Parietal lobe (tissue), 2 donors: Measurements from ENCODE around the gene TECPR2. TPM values are rescaled to one million over a fixed set of nuclear protein-coding genes. Genes with fewer than 3 reads are reported as not detected.

Source experiments
- small RNA-seq: library from RNA; depleted of rRNA; stranded (forward); fragments of <200 nt; gene quantifications from one replicate; pipeline ENCODE3, GENCODE V24; 2014; ENCODE audit warnings: low replicate concordance
- total RNA-seq: library from RNA; depleted of rRNA; stranded (reverse); fragments of >200 nt; gene quantifications from one replicate; pipeline ENCODE4 v1.2.3, GENCODE V29; 2014

TECPR2 gene, protein sequence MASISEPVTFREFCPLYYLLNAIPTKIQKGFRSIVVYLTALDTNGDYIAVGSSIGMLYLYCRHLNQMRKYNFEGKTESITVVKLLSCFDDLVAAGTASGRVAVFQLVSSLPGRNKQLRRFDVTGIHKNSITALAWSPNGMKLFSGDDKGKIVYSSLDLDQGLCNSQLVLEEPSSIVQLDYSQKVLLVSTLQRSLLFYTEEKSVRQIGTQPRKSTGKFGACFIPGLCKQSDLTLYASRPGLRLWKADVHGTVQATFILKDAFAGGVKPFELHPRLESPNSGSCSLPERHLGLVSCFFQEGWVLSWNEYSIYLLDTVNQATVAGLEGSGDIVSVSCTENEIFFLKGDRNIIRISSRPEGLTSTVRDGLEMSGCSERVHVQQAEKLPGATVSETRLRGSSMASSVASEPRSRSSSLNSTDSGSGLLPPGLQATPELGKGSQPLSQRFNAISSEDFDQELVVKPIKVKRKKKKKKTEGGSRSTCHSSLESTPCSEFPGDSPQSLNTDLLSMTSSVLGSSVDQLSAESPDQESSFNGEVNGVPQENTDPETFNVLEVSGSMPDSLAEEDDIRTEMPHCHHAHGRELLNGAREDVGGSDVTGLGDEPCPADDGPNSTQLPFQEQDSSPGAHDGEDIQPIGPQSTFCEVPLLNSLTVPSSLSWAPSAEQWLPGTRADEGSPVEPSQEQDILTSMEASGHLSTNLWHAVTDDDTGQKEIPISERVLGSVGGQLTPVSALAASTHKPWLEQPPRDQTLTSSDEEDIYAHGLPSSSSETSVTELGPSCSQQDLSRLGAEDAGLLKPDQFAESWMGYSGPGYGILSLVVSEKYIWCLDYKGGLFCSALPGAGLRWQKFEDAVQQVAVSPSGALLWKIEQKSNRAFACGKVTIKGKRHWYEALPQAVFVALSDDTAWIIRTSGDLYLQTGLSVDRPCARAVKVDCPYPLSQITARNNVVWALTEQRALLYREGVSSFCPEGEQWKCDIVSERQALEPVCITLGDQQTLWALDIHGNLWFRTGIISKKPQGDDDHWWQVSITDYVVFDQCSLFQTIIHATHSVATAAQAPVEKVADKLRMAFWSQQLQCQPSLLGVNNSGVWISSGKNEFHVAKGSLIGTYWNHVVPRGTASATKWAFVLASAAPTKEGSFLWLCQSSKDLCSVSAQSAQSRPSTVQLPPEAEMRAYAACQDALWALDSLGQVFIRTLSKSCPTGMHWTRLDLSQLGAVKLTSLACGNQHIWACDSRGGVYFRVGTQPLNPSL (N-terminal part only)
- total RNA-seq, result 24.4 TPM

DNA sequence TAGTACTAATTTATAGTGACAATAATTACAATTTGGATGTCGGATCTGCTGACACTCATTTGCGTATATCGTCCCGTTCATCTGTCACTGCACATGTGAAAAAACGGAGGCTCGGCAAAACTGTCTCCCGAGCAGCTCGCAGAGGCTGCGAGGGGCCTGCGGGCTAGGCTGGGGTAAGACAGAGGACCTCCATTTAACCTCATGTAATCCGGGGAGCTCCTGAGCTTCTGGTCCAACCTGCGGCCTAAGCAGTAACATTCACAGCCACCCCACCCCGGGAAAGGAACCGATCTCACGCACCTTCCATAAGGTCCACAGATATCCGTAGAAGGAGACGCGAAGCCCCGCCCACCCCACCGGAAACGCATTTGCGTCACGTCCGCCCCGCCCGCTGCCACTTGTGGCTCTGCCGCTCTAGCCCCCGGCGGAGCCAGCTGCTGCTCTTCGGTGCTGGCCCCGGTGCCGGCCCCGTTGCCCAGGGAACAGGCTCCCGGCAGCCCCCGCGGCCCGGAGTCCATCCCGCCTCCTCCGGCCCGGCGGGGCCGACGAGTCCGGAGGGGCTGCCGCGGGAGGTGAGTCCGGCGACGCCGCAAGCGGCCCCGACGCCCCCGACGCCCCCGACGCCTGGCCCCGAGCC lies at the start of gene TECPR2, which contains the start of gene CINP:
TSS of gene TECPR2 (plus strand) at position 397 of the 637 bp plus-strand sequence. CDS start 13,781 bp downstream, outside the sequence.
TSS of gene CINP (minus strand) at position 346 of the 637 bp plus-strand sequence. CDS start at position 307, 39 bp downstream.

DNA sequence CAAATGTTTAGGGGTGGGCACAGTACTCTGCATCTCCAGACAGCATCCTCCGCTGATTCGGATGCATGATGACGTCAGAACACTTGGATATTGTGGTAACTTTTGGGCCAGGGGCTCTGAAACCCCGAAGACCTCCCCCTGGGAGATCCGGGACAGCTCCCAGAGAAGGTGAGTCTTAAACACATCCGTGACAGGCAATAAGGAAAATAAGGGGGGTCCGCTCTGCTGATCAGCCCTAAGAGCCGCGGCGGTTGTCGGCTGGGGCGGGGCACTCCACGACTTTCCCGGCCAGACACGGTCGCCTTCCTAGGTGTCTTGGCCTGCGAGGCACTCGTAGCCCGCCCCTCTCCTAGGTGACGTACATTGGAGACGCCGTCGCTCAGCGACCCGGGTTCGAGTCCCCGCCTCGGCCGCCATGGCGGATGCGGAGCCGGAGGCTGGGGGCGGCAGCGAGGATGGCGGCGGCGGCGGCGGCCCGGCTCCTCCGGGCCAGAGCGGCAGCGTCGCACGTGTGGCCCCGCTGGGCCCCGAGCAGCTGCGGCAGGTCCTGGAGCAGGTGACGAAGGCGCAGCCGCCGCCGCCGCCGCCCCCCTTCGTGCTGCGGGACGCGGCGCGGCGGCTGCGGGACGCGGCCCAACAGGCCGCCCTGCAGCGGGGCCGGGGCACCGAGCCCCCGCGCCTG lies 43.2 kb upstream of the TECPR2 start, which contains the start of gene ZNF839:
TSS of gene ZNF839 (plus strand) at position 396 of the 682 bp plus-strand sequence. CDS start at position 416, 20 bp downstream.

DNA sequence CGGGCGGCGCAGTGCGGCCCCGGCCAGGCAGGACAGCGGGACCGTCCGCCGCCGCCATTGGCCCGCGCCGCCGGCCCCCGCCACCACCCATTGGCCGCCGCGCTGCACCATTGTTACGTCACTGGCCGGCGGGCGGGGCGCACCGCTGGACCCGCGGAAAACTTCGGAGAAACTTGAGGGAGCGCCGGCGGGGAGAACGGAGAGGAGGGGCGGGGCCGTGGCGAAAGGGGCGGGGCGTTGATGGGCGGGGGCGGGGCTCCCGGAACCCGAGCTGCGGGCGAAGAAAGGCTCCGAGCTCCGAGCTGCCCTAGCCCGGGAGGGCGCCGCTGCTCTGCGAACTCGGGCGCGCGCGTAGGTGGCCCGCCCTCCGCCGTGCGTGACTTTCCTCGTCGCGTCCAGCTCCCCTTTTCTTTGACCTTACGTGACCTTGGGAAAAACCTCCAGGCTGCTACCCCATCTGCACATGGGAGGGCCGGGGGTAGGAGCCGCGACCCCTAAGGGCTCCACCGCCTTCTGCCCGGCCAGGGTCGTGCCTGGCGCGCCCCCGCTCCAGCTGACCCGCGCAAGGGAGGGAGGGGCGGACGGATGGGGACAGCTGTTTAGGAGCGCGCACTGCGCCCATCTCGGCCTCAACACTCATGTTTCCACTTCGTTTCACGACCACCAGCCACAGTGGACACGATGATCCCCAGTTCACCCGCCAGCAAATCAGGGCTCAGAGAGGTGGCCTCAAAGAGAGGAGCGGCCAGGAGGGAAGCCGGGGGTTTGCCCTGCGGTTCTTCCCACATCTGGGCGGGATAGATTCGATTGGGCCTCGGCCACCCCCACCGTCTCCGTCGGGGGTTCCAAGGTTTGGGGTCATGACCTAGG lies 147.2 kb downstream of the TECPR2 start, which contains the start of gene ANKRD9:
TSS of gene ANKRD9 (minus strand) at position 31 of the 870 bp plus-strand sequence. CDS start 1,887 bp downstream, outside the sequence.

Small RNA genes within 50 kb of the gene (small RNA-seq; reads per million reads assigned to genes)
- not detected for gene MIR4309

Other genes with a start within 250 kb of the TECPR2 start
- gene WDR20, start 223.0 kb upstream of the TECPR2 start, total RNA-seq, result 56.7 TPM
- 77.3 TPM for gene MOK, start 57.8 kb upstream of the TECPR2 start, total RNA-seq
- 12.2 TPM for gene ZNF839, start 43.2 kb upstream of the TECPR2 start, total RNA-seq
- gene CINP, start 51 bp upstream of the TECPR2 start, total RNA-seq, result 40.1 TPM
- gene ANKRD9, start 146.8 kb downstream of the TECPR2 start, total RNA-seq, result 6.9 TPM
- 18.2 TPM for gene RCOR1, start 229.7 kb downstream of the TECPR2 start, total RNA-seq